Right lung (tissue), 5 donors: ENCODE results near the gene GALNT17. TPM values are rescaled to one million over a fixed set of nuclear protein-coding genes. Genes with fewer than 3 reads are reported as not detected.
"Not testable (repeated sequence)": the region's sequence is repeated elsewhere in the genome, so short reads cannot be mapped to it uniquely, and the experiment has no call there.

Source experiments
- DNase-seq, 2 donors: peaks; one replicate each; pipeline ENCODE4 v3.0.0-alpha.2; 2013
- polyA plus RNA-seq, 5 donors: library from polyadenylated mRNA; unstranded; fragments of 120-200 nt; gene quantifications; one replicate each; pipeline versions ENCODE4 v1.2.1 to v1.2.3, GENCODE V29; 2013; ENCODE audit warnings: inconsistent platforms in 1 of 5, low replicate concordance in 1 of 5; ENCODE audit not compliant: insufficient read length in 5 of 5, insufficient read depth in 1 of 5

Gene GALNT17
- polyA plus RNA-seq, 5 donors = 5.9 to 22.2 (median 10.7) TPM

- DNase-seq = peak; percentile 69 to 82
These were observed 601.3 kb downstream of the GALNT17 start for GRCh38 chr7:71733107-71733870.

GRCh38 chr7:71735961-71736556 lies 604.1 kb downstream of the GALNT17 start:
- peak; percentile 51 to 69 for DNase-seq

GRCh38 chr7:71737931-71738540 lies 606.1 kb downstream of the GALNT17 start:
- not testable (repeated sequence) for DNase-seq

- DNase-seq = no peak
These were observed 607.7 kb downstream of the GALNT17 start for GRCh38 chr7:71739520-71740173.

- no peak for DNase-seq
These were observed 608.2 kb downstream of the GALNT17 start for GRCh38 chr7:71740174-71740560.

- no peak for DNase-seq
These were observed 614.1 kb downstream of the GALNT17 start for GRCh38 chr7:71746006-71746405.

GRCh38 chr7:71750290-71750689 lies 618.3 kb downstream of the GALNT17 start:
- DNase-seq = no peak

- DNase-seq = no peak
These were observed 620.4 kb downstream of the GALNT17 start for GRCh38 chr7:71752171-71752935.

GRCh38 chr7:71753236-71753635 lies 621.3 kb downstream of the GALNT17 start:
- DNase-seq = no peak

- no peak for DNase-seq
These were observed 622.2 kb downstream of the GALNT17 start for GRCh38 chr7:71753956-71754664.

- no peak for DNase-seq
These were observed 622.9 kb downstream of the GALNT17 start for GRCh38 chr7:71754828-71755227.

- no peak for DNase-seq
These were observed 629.4 kb downstream of the GALNT17 start for GRCh38 chr7:71761336-71761735.
